OCI-LY7 (cell line): ENCODE results near the gene C2CD4D.

ENCODE experiments used
- CTCF ChIP-seq: fragments of 200-600 bp; sonication (generic); conservative IDR thresholded peaks from 2 replicates; pipeline ENCODE4 v1.5.1; 2014; ENCODE audit warnings: mild to moderate bottlenecking, antibody characterized with exemption, low read length, moderate library complexity, mixed read lengths
- EZH2phosphoT487 ChIP-seq: fragments of 200-600 bp; sonication (generic); IDR thresholded peaks from 2 replicates; pipeline ENCODE4 v1.6.1; 2018; ENCODE audit warnings: low read depth, borderline replicate concordance, mild to moderate bottlenecking, mixed run types, antibody characterized with exemption, low read length, moderate library complexity, mixed read lengths

- TF ChIP-seq CTCF (no peak), EZH2phosphoT487 (no peak)
These were observed 10.7 kb downstream of the C2CD4D start for GRCh38 chr1:151828921-151829320.
